Measurements from ENCODE around the gene SEC16A.

- TF ChIP-seq CTCF (IDR thresholded peaks at IDR 0.05) (no peak), POLR2A (IDR thresholded peaks at IDR 0.05) (no peak)
Measured at GRCh38 chr9:136401173-136401922, 81.5 kb downstream of the SEC16A start.
